ENCODE results near the gene NEIL3.

DNA sequence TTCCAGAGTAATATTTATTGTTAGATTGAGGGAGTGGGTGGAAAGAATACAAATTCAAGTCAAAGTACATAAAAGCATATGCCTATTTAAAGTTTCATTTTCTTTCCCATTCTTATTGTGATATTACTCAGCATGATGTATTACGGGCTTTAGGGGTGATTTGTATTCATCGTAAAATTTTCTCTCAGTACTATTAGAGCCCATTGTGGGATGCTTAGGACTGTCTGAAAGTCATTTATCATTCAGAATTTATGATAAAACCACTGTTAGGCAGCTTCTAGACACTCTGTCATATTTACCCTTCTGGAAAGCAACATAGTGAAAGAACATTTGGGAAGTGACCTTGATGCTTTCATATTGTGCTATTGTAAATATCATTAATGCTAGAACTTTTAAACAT lies 86.7 kb downstream of the NEIL3 start:
- TF ChIP-seq EZH2 (IDR thresholded peaks at IDR 0.05; ENCODE audit: insufficient read depth, poor library complexity, severe bottlenecking): no peak
- TF ChIP-seq EZH2phosphoT487 (IDR thresholded peaks at IDR 0.05; ENCODE audit: insufficient read depth, low read depth): no peak

All from GM23248 (cell line).